Limb (tissue), 2 donors: ENCODE data around the gene SCLT1.

Source experiments
- DNase-seq, 2 donors: peaks; one replicate each; pipeline ENCODE4 v3.0.0-alpha.2; 2016; ENCODE audit errors: extremely low spot score in 2 of 2

Gene SCLT1

GRCh38 chr4:128876200-128876599 lies 217.1 kb downstream of the SCLT1 start:
- DNase-seq = no peak

GRCh38 chr4:128871948-128872347 lies 221.4 kb downstream of the SCLT1 start:
- no peak for DNase-seq

GRCh38 chr4:128869776-128870509 lies 223.4 kb downstream of the SCLT1 start:
- no peak for DNase-seq

GRCh38 chr4:128868758-128869157 lies 224.6 kb downstream of the SCLT1 start:
- no peak for DNase-seq

- DNase-seq = no peak
Measured at GRCh38 chr4:128866691-128867090, 226.6 kb downstream of the SCLT1 start.

GRCh38 chr4:128866269-128866668 lies 227.1 kb downstream of the SCLT1 start:
- no peak for DNase-seq

- no peak for DNase-seq
Measured at GRCh38 chr4:128865132-128865531, 228.2 kb downstream of the SCLT1 start.

- peak; percentile 87 to 90 for DNase-seq
Measured at GRCh38 chr4:128863312-128864075, 229.8 kb downstream of the SCLT1 start.

- no peak for DNase-seq
Measured at GRCh38 chr4:128862608-128863311, 230.6 kb downstream of the SCLT1 start.

- no peak for DNase-seq
Measured at GRCh38 chr4:128861856-128862518, 231.4 kb downstream of the SCLT1 start.

- DNase-seq = peak; percentile 43 to 68
Measured at GRCh38 chr4:128859887-128860677, 233.3 kb downstream of the SCLT1 start.

GRCh38 chr4:128858879-128859671 lies 234.3 kb downstream of the SCLT1 start:
- DNase-seq = peak in 1 of 2 donors; percentile 63

GRCh38 chr4:128856246-128856645 lies 237.1 kb downstream of the SCLT1 start:
- no peak for DNase-seq

- DNase-seq = no peak
Measured at GRCh38 chr4:128855621-128856020, 237.7 kb downstream of the SCLT1 start.

- no peak for DNase-seq
Measured at GRCh38 chr4:128854433-128854832, 238.9 kb downstream of the SCLT1 start.

- no peak for DNase-seq
Measured at GRCh38 chr4:128853741-128854140, 239.6 kb downstream of the SCLT1 start.

- no peak for DNase-seq
Measured at GRCh38 chr4:128850252-128850651, 243.1 kb downstream of the SCLT1 start.

- no peak for DNase-seq
Measured at GRCh38 chr4:128848461-128848860, 244.9 kb downstream of the SCLT1 start.

- no peak for DNase-seq
Measured at GRCh38 chr4:128847082-128847724, 246.1 kb downstream of the SCLT1 start.

GRCh38 chr4:128846063-128846462 lies 247.3 kb downstream of the SCLT1 start:
- DNase-seq = no peak
